ENCODE measurements around the gene KCNAB1.

GRCh38 chr3:156300929-156301840, 180.8 kb downstream of the KCNAB1 start:
- TF ChIP-seq ATF3 (IDR thresholded peaks at IDR 0.05) (no peak), POLR2AphosphoS5 (IDR thresholded peaks at IDR 0.05; ENCODE audit: low read depth, low read length) (no peak), CTCF (IDR thresholded peaks at IDR 0.05 in 2 of 3, conservative IDR thresholded peaks at IDR 0.05 in 1 of 3; ENCODE audit: borderline replicate concordance in 1 of 3, insufficient read depth in 1 of 3, low read depth in 2 of 3, low read length in 2 of 3) (no peak), ZFX (IDR thresholded peaks at IDR 0.05) (no peak), CEBPB (IDR thresholded peaks at IDR 0.05; ENCODE audit: low read depth) (no peak), EZH2phosphoT487 (IDR thresholded peaks at IDR 0.05; ENCODE audit: borderline replicate concordance) (no peak), ELF1 (IDR thresholded peaks at IDR 0.05; ENCODE audit: borderline replicate concordance, low read depth) (no peak), POLR2A (IDR thresholded peaks at IDR 0.05; ENCODE audit: borderline replicate concordance, extremely low read depth, insufficient read depth, insufficient read length) (no peak), TCF7L2 (IDR thresholded peaks at IDR 0.05; ENCODE audit: borderline replicate concordance, extremely low read depth, insufficient read depth, insufficient read length) (no peak), ZNF274 (IDR thresholded peaks at IDR 0.05; ENCODE audit: low read depth, low read length) (no peak), RAD21 (IDR thresholded peaks at IDR 0.05; ENCODE audit: low read depth) (no peak)

Measured in HCT116 (cell line).